Fibroblast of mammary gland (primary cell): Measurements from ENCODE around the gene IFT122.

Experiments used
- DNase-seq: peaks from one replicate; pipeline ENCODE4 v3.0.0-alpha.2; 2010; ENCODE audit warnings: low read depth
- H3K4me3 ChIP-seq: 2 replicates; pipeline ENCODE4 v1.5.1; 2011; ENCODE audit warnings: low read depth, mild to moderate bottlenecking, low read length, moderate library complexity; ENCODE audit not compliant: control insufficient read depth
- CTCF ChIP-seq: conservative IDR thresholded peaks from 2 replicates; pipeline ENCODE4 v1.5.1; 2011; ENCODE audit warnings: low read depth, low read length, inconsistent platforms; ENCODE audit not compliant: control insufficient read depth, insufficient read depth

The IFT122 gene

GRCh38 chr3:129424185-129424841 lies 15.7 kb upstream of the IFT122 start:
- DNase-seq: no peak
- no peak for TF ChIP-seq CTCF

GRCh38 chr3:129425213-129425612 lies 14.8 kb upstream of the IFT122 start:
- DNase-seq: no peak
- no peak overlapping the region for H3K4me3 ChIP-seq
- TF ChIP-seq CTCF: no peak

More at GRCh38 chr3:129424185-129424841, 15.7 kb upstream of the IFT122 start:
- no peak overlapping the region for H3K4me3 ChIP-seq

DNA sequence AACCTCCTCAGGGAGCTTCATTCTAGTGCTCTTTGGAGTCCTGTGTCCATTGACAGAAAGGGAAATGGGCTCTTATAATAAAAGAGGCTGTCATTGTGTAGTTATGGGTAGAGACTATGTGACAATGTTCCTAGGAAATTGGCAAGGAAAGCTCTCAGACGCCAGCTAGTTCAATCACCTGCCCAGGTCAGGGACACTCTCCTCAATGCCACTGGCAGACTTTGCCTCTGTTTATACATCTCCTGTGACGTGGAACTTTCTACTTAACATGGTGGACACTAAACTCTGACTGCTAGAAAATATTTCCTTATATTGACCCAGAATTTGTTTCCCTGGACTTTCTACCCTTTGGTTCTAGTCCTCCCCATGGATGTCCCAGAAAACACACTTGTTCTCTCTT lies 14.4 kb upstream of the IFT122 start:
- no peak for DNase-seq
- H3K4me3 ChIP-seq: no peak overlapping the region
- no peak for TF ChIP-seq CTCF

- TF ChIP-seq CTCF: no peak
- H3K4me3 ChIP-seq: peak overlapping the region; percentile 55
These were observed 12.0 kb upstream of the IFT122 start for GRCh38 chr3:129428007-129428375.

GRCh38 chr3:129428376-129429079 lies 11.5 kb upstream of the IFT122 start, which contains the start of gene EFCAB12:
TSS of gene EFCAB12 (minus strand) at chr3:129428636. CDS start at chr3:129428488, 148 bp downstream.
- no peak for TF ChIP-seq CTCF
- DNase-seq: peak; percentile 88
- H3K4me3 ChIP-seq: peak within 1 kb of the TSS; percentile 55

More at GRCh38 chr3:129428007-129428375, 12.0 kb upstream of the IFT122 start:
- no peak for DNase-seq

- no peak for TF ChIP-seq CTCF
- no peak overlapping the region for H3K4me3 ChIP-seq
- DNase-seq: no peak
These were observed 11.0 kb upstream of the IFT122 start for GRCh38 chr3:129429080-129429451.
